LNCAP (cell line): ENCODE results near the gene F11R.

Experiments used
- CTCF ChIP-seq: fragments of 450-650 bp; IDR thresholded peaks from 2 replicates; pipeline ENCODE4 v1.5.1; 2017; ENCODE audit warnings: mild to moderate bottlenecking

F11R gene

GRCh38 chr1:161045736-161046604, 25.0 kb upstream of the F11R start, which contains the start of gene USF1:
USF1 (minus strand) TSS chr1:161045977; CDS start chr1:161043275, 2,702 bp downstream.
- TF ChIP-seq CTCF, result no peak

GRCh38 chr1:161044908-161045735, 24.2 kb upstream of the F11R start:
- TF ChIP-seq CTCF, result no peak

GRCh38 chr1:161044535-161044907, 23.6 kb upstream of the F11R start:
- no peak for TF ChIP-seq CTCF

- TF ChIP-seq CTCF, result no peak
Observed at GRCh38 chr1:161039546-161039945, 18.6 kb upstream of the F11R start.

- no peak for TF ChIP-seq CTCF
Observed at GRCh38 chr1:161039154-161039545, 18.2 kb upstream of the F11R start.

GRCh38 chr1:161038523-161039153, 17.7 kb upstream of the F11R start, which contains the start of gene TSTD1:
TSTD1 (minus strand) TSS chr1:161038964; CDS start chr1:161038889, 75 bp downstream.
- TF ChIP-seq CTCF, result no peak
